ENCODE measurements around the gene SLC25A13. TPM values are rescaled to one million over a fixed set of nuclear protein-coding genes. Genes with fewer than 3 reads are reported as not detected.

Gene SLC25A13
- total RNA-seq, 1 donor from 2014 or later: 55.8 TPM

DNA sequence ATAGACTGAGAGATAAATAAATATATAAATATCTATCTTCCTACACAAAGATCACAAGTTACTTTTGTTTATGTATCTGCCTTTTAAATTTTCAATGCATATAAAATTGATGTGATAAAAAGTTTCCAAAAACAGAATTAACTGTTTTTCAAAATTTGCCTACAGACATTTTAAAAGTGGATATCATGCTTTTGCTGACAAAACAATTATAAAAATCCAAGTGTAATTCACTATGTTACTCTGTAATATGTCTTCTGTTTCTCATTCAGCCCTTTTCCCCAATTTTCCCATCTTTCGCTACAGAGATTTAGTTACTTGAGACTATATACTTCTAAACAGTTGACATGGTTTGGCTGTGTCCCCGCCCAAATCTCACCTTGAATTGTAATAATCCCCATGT is 37.7 kb downstream of the SLC25A13 start:
- no peak for TF ChIP-seq CTCF (conservative IDR thresholded peaks at IDR 0.05)
- Mint-ChIP-seq H3K4me1 (ENCODE audit: unreplicated experiment) (peaks cover 17% of the 10 kb centered on the region), H3K4me3 (no peak overlapping the region), H3K27me3 (no peaks in the 10 kb centered on the region), H3K9me3 (peaks cover 17% of the 10 kb centered on the region), H3K36me3 (peaks cover 21% of the 10 kb centered on the region), H3K27ac (no peak overlapping the region)
- DNase-seq (ENCODE audit: extremely low spot score, unreplicated experiment): no peak

GRCh38 chr7:96282835-96283234 is 39.1 kb downstream of the SLC25A13 start:
- H3K4me1 Mint-ChIP-seq (ENCODE audit: unreplicated experiment): peaks cover 17% of the 10 kb centered on the region
- no peaks in the 10 kb centered on the region for H3K27me3 Mint-ChIP-seq

DNA sequence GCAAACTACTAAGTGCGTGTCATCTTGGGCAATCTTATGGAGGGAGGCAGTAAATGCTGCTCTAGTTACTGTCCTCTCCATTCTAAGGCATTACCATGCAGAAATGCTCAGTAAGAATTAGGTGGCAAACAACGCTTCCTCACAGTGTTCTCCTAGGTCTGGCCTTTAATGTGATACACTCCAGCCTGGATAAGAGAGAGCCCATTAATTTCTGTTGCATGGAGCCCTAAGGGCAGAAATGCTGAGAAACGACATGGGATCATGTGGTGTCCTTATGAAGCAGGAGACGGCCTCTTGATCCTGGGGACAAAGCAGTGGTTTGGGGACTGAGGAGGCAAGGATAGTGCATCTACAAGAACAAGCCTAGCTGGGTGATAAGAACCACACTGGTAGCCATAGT is 44.0 kb downstream of the SLC25A13 start:
- H3K4me3 Mint-ChIP-seq: no peak overlapping the region
- H3K4me1 Mint-ChIP-seq (ENCODE audit: unreplicated experiment): peaks cover 4% of the 10 kb centered on the region
- H3K36me3 Mint-ChIP-seq: peaks cover 24% of the 10 kb centered on the region
- H3K27ac Mint-ChIP-seq: no peak overlapping the region
- H3K27me3 Mint-ChIP-seq: no peaks in the 10 kb centered on the region
- DNase-seq (ENCODE audit: extremely low spot score, unreplicated experiment): no peak
- no peaks in the 10 kb centered on the region for H3K9me3 Mint-ChIP-seq
- no peak for TF ChIP-seq CTCF (conservative IDR thresholded peaks at IDR 0.05)

More at GRCh38 chr7:96282835-96283234, 39.1 kb downstream of the SLC25A13 start:
- H3K9me3 Mint-ChIP-seq: peaks cover 17% of the 10 kb centered on the region
- no peak for TF ChIP-seq CTCF (conservative IDR thresholded peaks at IDR 0.05)
- H3K4me3 Mint-ChIP-seq: no peak overlapping the region
- H3K36me3 Mint-ChIP-seq: peaks cover 20% of the 10 kb centered on the region
- DNase-seq (ENCODE audit: extremely low spot score, unreplicated experiment): no peak
- no peak overlapping the region for H3K27ac Mint-ChIP-seq

DNA sequence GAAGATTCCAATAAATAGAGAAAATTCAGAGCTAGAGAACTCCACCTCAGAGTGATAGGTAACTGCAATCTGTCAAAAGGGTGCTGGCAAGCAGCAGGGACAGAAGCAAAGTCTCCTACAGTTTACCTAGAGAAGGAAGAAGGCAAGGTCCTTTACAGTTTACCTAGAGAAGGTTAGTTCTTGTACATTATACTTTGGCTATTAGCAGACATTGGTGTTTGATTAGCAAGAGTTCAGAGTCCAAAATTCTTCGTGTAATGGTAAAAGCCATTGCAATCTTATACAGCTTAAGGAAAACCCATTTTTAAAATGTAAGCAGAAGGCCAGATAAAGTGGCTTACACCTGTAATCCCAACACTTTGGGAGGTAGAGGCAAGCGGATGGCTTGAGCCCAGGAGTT is 45.9 kb downstream of the SLC25A13 start:
- Mint-ChIP-seq H3K36me3 (peaks cover 29% of the 10 kb centered on the region), H3K4me1 (ENCODE audit: unreplicated experiment) (no peaks in the 10 kb centered on the region), H3K4me3 (no peak overlapping the region), H3K9me3 (no peaks in the 10 kb centered on the region), H3K27ac (no peak overlapping the region), H3K27me3 (no peaks in the 10 kb centered on the region)
- DNase-seq (ENCODE audit: extremely low spot score, unreplicated experiment): no peak
- TF ChIP-seq CTCF (conservative IDR thresholded peaks at IDR 0.05): no peak

DNA sequence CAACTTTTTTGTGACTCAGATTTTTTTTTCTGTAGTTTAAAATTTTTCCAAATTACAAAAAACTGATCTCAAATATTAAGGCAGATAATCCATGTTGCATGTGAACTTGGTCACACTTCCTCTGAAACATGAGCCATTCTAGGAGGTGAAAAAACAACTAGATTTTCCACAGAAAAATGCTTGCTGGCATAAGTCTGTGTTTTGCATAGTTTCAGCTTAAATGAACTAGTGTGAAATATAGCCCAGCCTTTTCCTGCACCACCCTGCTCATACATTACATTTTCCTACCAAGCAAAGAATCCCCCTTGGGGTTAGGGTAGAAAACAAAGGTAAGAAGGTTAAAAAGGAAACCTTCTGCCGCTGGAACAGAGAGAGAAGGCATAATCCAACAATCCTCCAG is 48.2 kb downstream of the SLC25A13 start:
- no peak for DNase-seq (ENCODE audit: extremely low spot score, unreplicated experiment)
- Mint-ChIP-seq H3K9me3 (no peaks in the 10 kb centered on the region), H3K27ac (no peak overlapping the region), H3K4me3 (no peak overlapping the region), H3K36me3 (peaks cover 38% of the 10 kb centered on the region), H3K4me1 (ENCODE audit: unreplicated experiment) (no peaks in the 10 kb centered on the region), H3K27me3 (no peaks in the 10 kb centered on the region)
- TF ChIP-seq CTCF (conservative IDR thresholded peaks at IDR 0.05): no peak
